ENCODE results near the gene PER1.
"Not testable (repeated sequence)": the region's sequence is repeated elsewhere in the genome, so short reads cannot be mapped to it uniquely, and the experiment has no call there.

The PER1 gene

GRCh38 chr17:8152112-8152775, at the start of gene PER1:
Gene PER1 (minus strand): TSS chr17:8152404. CDS start chr17:8150706, 1,698 bp downstream.
- DNase-seq, result no peak

- peak; percentile 58 for DNase-seq
Measured at GRCh38 chr17:8192070-8192815, 40.0 kb upstream of the PER1 start.

GRCh38 chr17:8190506-8190905, 38.3 kb upstream of the PER1 start:
- no peak for DNase-seq

GRCh38 chr17:8189711-8190477, 37.7 kb upstream of the PER1 start, which contains the start of gene BORCS6:
Gene BORCS6 (minus strand): TSS chr17:8190180. CDS start chr17:8190140, 40 bp downstream.
- peak; percentile 63 for DNase-seq

GRCh38 chr17:8189041-8189710, 37.0 kb upstream of the PER1 start:
- DNase-seq, result no peak

- DNase-seq, result no peak
Measured at GRCh38 chr17:8188263-8188839, 36.1 kb upstream of the PER1 start.

- peak; percentile 79 for DNase-seq
Measured at GRCh38 chr17:8187517-8188262, 35.5 kb upstream of the PER1 start.

- peak; percentile 54 for DNase-seq
Measured at GRCh38 chr17:8186787-8187516, 34.7 kb upstream of the PER1 start.

- no peak for DNase-seq
Measured at GRCh38 chr17:8186446-8186786, 34.2 kb upstream of the PER1 start.

GRCh38 chr17:8185582-8186445, 33.6 kb upstream of the PER1 start:
- DNase-seq, result no peak

GRCh38 chr17:8176998-8177731, 25.0 kb upstream of the PER1 start:
- no peak for DNase-seq

GRCh38 chr17:8176197-8176940, 24.2 kb upstream of the PER1 start, which contains the start of gene TMEM107:
Gene TMEM107 (minus strand): TSS chr17:8176380. CDS start chr17:8176286, 94 bp downstream.
- DNase-seq, result no peak

GRCh38 chr17:8175795-8176196, 23.6 kb upstream of the PER1 start:
- DNase-seq, result no peak

- DNase-seq, result no peak
Measured at GRCh38 chr17:8173871-8174322, 21.7 kb upstream of the PER1 start.

GRCh38 chr17:8173056-8173870, 21.1 kb upstream of the PER1 start:
- DNase-seq, result peak; percentile 61

- not testable (repeated sequence) for DNase-seq
Measured at GRCh38 chr17:8170186-8170585, 18.0 kb upstream of the PER1 start.

GRCh38 chr17:8167526-8167925, 15.3 kb upstream of the PER1 start:
- DNase-seq, result no peak

GRCh38 chr17:8166731-8167130, 14.5 kb upstream of the PER1 start:
- DNase-seq, result no peak
